Spleen (tissue), 7 donors: ENCODE data around the gene SEC31B.

Experiments
- POLR2A ChIP-seq, 3 donors: fragments of 450-650 bp; IDR thresholded peaks; one replicate each; pipeline ENCODE4 v1.5.1; 2017; ENCODE audit warnings: antibody characterized with exemption in 3 of 3, mild to moderate bottlenecking in 1 of 3
- POLR2AphosphoS5 ChIP-seq, 3 donors: sonication (generic); formaldehyde crosslinking; IDR thresholded peaks; one replicate each; pipeline ENCODE4 v1.5.1; 2017; ENCODE audit warnings: antibody characterized with exemption in 3 of 3
- TF ChIP-seq, protein P1 (sequence below), 11 experiments: fragments of 200-600 bp in 7 of 11; fragments of 450-650 bp in 4 of 11; sonication (generic) in 4 of 11; IDR thresholded peaks in 8 of 11; conservative IDR thresholded peaks in 3 of 11; 1 replicate in 7 of 11; 2 replicates in 4 of 11; pipeline versions ENCODE4 v1.4.0 to v1.8.0; 2016 to 2021; ENCODE audit warnings: antibody characterized with exemption in 11 of 11, inconsistent platforms in 4 of 11, mild to moderate bottlenecking in 1 of 11
- donor health status: DM: no; HTN: no; CAD: no; lungs with moderate emphysema.
- donor health status: DM: no; HTN: no; CAD: no.
- donor health status: DM: no; HTN: no; CAD: no.

DNA sequence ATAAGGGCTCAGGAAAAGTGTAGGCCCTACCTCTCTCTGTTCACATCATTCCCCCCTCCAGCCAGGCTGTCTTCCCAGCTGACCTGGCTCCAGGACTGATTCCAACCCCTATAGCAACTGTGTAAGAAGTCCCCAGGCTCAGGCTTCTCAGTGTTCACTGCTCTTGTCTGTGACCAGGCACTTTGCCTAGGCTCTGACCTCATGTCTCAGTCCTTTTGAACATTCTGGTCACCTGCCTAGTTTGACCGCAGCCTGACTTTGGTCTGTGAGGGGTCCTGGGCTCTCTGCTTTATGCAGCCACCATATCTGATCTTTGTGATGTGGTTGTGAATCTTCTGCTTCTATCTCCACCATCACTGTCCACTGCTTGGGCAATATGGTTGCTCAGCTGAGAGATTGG, 40.6 kb upstream of the SEC31B start:
- TF ChIP-seq, protein P1, sequence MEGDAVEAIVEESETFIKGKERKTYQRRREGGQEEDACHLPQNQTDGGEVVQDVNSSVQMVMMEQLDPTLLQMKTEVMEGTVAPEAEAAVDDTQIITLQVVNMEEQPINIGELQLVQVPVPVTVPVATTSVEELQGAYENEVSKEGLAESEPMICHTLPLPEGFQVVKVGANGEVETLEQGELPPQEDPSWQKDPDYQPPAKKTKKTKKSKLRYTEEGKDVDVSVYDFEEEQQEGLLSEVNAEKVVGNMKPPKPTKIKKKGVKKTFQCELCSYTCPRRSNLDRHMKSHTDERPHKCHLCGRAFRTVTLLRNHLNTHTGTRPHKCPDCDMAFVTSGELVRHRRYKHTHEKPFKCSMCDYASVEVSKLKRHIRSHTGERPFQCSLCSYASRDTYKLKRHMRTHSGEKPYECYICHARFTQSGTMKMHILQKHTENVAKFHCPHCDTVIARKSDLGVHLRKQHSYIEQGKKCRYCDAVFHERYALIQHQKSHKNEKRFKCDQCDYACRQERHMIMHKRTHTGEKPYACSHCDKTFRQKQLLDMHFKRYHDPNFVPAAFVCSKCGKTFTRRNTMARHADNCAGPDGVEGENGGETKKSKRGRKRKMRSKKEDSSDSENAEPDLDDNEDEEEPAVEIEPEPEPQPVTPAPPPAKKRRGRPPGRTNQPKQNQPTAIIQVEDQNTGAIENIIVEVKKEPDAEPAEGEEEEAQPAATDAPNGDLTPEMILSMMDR (IDR thresholded peaks at IDR 0.05 in 8 of 11, conservative IDR thresholded peaks at IDR 0.05 in 3 of 11), result no peak
- TF ChIP-seq POLR2A (IDR thresholded peaks at IDR 0.05) (no peak), POLR2AphosphoS5 (IDR thresholded peaks at IDR 0.05) (no peak)
